HCT116 (cell line): ENCODE data around the gene OLA1. TPM values are rescaled to one million over a fixed set of nuclear protein-coding genes. Genes with fewer than 3 reads are reported as not detected.
A peak's percentile ranks its signal among the peaks of the same experiment; 100 is the strongest.

ENCODE experiments used
- ATAC-seq: fragments of 200-7000 bp; cut with Tn5 transposase; 2 replicates; pipeline ENCODE4 v1.9.1; 2020; ENCODE audit warnings: mild to moderate bottlenecking, moderate library complexity
- BruUV-seq: library from RNA; stranded (reverse); fragments of 400-500 nt; replicated peaks from 2 replicates; lab custom pipeline; 2021; lab: Mats Ljungman, UMichigan
- CTCF ChIA-PET: fragments of 300-600 bp; sonication (Branson Sonifier 250); formaldehyde crosslinking; loops from one replicate; lab custom pipeline; 2021; ENCODE audit warnings: antibody characterized with exemption; lab: Charles Lee
- POLR2A ChIA-PET: fragments of 300-600, 350-600 bp; sonication (Branson Sonifier 250); formaldehyde crosslinking; loops from one replicate; lab custom pipeline; 2021; ENCODE audit warnings: antibody characterized with exemption; lab: Charles Lee
- RAD21 ChIA-PET, 2 experiments: fragments of 300-600 bp; sonication (Branson Sonifier 250); formaldehyde crosslinking; loops; one replicate each; lab custom pipeline; 2023; ENCODE audit warnings: low total read pairs in 2 of 2; ENCODE audit not compliant: uncharacterized antibody in 2 of 2, unreplicated experiment in 2 of 2, low non-redundant PET in 1 of 2; lab: Charles Lee
- DNase-seq: peaks from one replicate; pipeline ENCODE4 v3.0.0-alpha.2; 2010; ENCODE audit warnings: low read depth, low spot score
- H2AFZ ChIP-seq: fragments of 200-600 bp; shearing (Covaris generic), sonication (generic); 2 replicates; pipeline ENCODE4 v1.6.1; 2017; ENCODE audit warnings: low read depth, mixed run types, mixed read lengths, antibody characterized with exemption, low read length; ENCODE audit not compliant: poor library complexity, severe bottlenecking
- H3K27ac ChIP-seq: 2 replicates; pipeline ENCODE4 v1.5.1; 2012; ENCODE audit warnings: low read depth, low read length
- H3K27me3 ChIP-seq: fragments of 200-600 bp; sonication (generic); 2 replicates; pipeline ENCODE4 v1.6.1; 2016; ENCODE audit warnings: mixed run types, low read length, mixed read lengths; ENCODE audit not compliant: insufficient read depth
- H3K36me3 ChIP-seq, 2 experiments: fragments of 200-500 bp in 1 of 2; fragments of 200-600 bp in 1 of 2; sonication (Bioruptor generic) in 1 of 2; sonication (generic) in 1 of 2; 2 replicates each; pipeline versions ENCODE4 v1.5.1 to v1.6.1; 2014 to 2016; ENCODE audit warnings: low read length in 2 of 2, inconsistent platforms in 1 of 2, mixed read lengths in 1 of 2, mixed run types in 1 of 2; ENCODE audit not compliant: insufficient read depth in 2 of 2, control insufficient read depth in 1 of 2
- H3K4me1 ChIP-seq, 2 experiments: fragments of 200-600 bp in 1 of 2; sonication (generic) in 1 of 2; 2 replicates each; pipeline versions ENCODE4 v1.5.1 to v1.6.1; 2012 to 2017; ENCODE audit warnings: low read length in 2 of 2, inconsistent platforms in 1 of 2, mild to moderate bottlenecking in 1 of 2, mixed read lengths in 1 of 2, mixed run types in 1 of 2, moderate library complexity in 1 of 2; ENCODE audit not compliant: insufficient read depth in 2 of 2, control insufficient read depth in 1 of 2
- H3K4me2 ChIP-seq: fragments of 200-600 bp; sonication (generic); 2 replicates; pipeline ENCODE4 v1.6.1; 2017; ENCODE audit warnings: mixed run types, low read length, mixed read lengths
- H3K4me3 ChIP-seq, 2 experiments: fragments of 200-600 bp in 1 of 2; sonication (generic) in 1 of 2; replicated peaks in 1 of 2; 2 replicates each; pipeline ENCODE4 v1.5.1; 2011 to 2016; ENCODE audit warnings: low read length in 2 of 2, control low read depth in 1 of 2, low read depth in 1 of 2, mild to moderate bottlenecking in 1 of 2, mixed read lengths in 1 of 2, mixed run types in 1 of 2
- H3K79me2 ChIP-seq: fragments of 200-600 bp; sonication (generic); 2 replicates; pipeline ENCODE4 v1.6.1; 2017; ENCODE audit warnings: mild to moderate bottlenecking, mixed run types, low read length, moderate library complexity, mixed read lengths; ENCODE audit not compliant: insufficient read depth
- H3K9ac ChIP-seq: fragments of 200-600 bp; sonication (generic); 2 replicates; pipeline ENCODE4 v1.6.1; 2016; ENCODE audit warnings: low read length, mixed read lengths
- H3K9me2 ChIP-seq: fragments of 200-600 bp; sonication (generic), shearing (Covaris generic); 2 replicates; pipeline ENCODE4 v1.6.1; 2017; ENCODE audit warnings: mixed run types, mild to moderate bottlenecking, moderate library complexity; ENCODE audit not compliant: insufficient read depth
- H3K9me3 ChIP-seq, 2 experiments: fragments of 200-500 bp in 1 of 2; fragments of 200-600 bp in 1 of 2; sonication (Bioruptor generic) in 1 of 2; sonication (generic) in 1 of 2; 2 replicates each; pipeline ENCODE4 v1.6.1; 2014 to 2017; ENCODE audit warnings: low read length in 2 of 2, mixed read lengths in 2 of 2, inconsistent platforms in 1 of 2, low read depth in 1 of 2, mild to moderate bottlenecking in 1 of 2, mixed run types in 1 of 2, moderate library complexity in 1 of 2; ENCODE audit not compliant: control insufficient read depth in 1 of 2, insufficient read depth in 1 of 2
- H4K20me1 ChIP-seq: fragments of 200-600 bp; sonication (generic), shearing (Covaris generic); 2 replicates; pipeline ENCODE4 v1.6.1; 2017; ENCODE audit warnings: mixed run types, mild to moderate bottlenecking, moderate library complexity; ENCODE audit not compliant: insufficient read depth
- CBX3 ChIP-seq: IDR thresholded peaks from 2 replicates; pipeline ENCODE4 v1.6.1; 2012; ENCODE audit warnings: low read depth
- CEBPB ChIP-seq: IDR thresholded peaks from 2 replicates; pipeline ENCODE4 v1.6.1; 2012; ENCODE audit warnings: low read depth
- EGR1 ChIP-seq: IDR thresholded peaks from 2 replicates; pipeline ENCODE4 v1.6.1; 2012; ENCODE audit warnings: low read depth
- JUND ChIP-seq: IDR thresholded peaks from 2 replicates; pipeline ENCODE4 v1.6.1; 2012
- RAD21 ChIP-seq: IDR thresholded peaks from 2 replicates; pipeline ENCODE4 v1.6.1; 2012; ENCODE audit warnings: low read depth, mild to moderate bottlenecking
- REST ChIP-seq: IDR thresholded peaks from 2 replicates; pipeline ENCODE4 v1.6.1; 2012; ENCODE audit warnings: low read depth
- SIN3A ChIP-seq: IDR thresholded peaks from 2 replicates; pipeline ENCODE4 v1.6.1; 2012; ENCODE audit warnings: low read depth
- SRF ChIP-seq: IDR thresholded peaks from 2 replicates; pipeline ENCODE4 v1.6.1; 2012; ENCODE audit warnings: low read depth
- TCF7L2 ChIP-seq: IDR thresholded peaks from 2 replicates; pipeline ENCODE4 v1.7.0; 2011; ENCODE audit warnings: borderline replicate concordance, inconsistent platforms; ENCODE audit not compliant: insufficient read depth, insufficient read length; ENCODE audit errors: extremely low read depth
- YY1 ChIP-seq: IDR thresholded peaks from 2 replicates; pipeline ENCODE4 v1.6.1; 2011; ENCODE audit warnings: low read length, low read depth, moderate library complexity, mild to moderate bottlenecking; ENCODE audit not compliant: insufficient replicate concordance; ENCODE audit errors: extremely low read depth
- ZNF274 ChIP-seq: fragments of 200-500 bp; sonication (Bioruptor generic); IDR thresholded peaks from 2 replicates; pipeline ENCODE4 v1.6.1; 2014; ENCODE audit warnings: mild to moderate bottlenecking, low read depth, low read length, inconsistent platforms
- intact Hi-C: fragments of 100-400 bp; cut with micrococcal nuclease; formaldehyde crosslinking; loops from 2 replicates; pipeline ENCODE4 v1.10.0; 2022
- total RNA-seq: library from RNA; stranded (reverse); gene quantifications from one replicate; pipeline ENCODE4 v1.2.1, GENCODE V29; 2021; ENCODE audit not compliant: unreplicated experiment
- TF ChIP-seq, protein P1 (sequence below), 3 experiments: fragments of 200-600 bp in 1 of 3; sonication (generic) in 1 of 3; IDR thresholded peaks in 2 of 3; conservative IDR thresholded peaks in 1 of 3; 2 replicates each; pipeline ENCODE4 v1.5.1; 2012 to 2017; ENCODE audit warnings: low read depth in 2 of 3, low read length in 2 of 3, antibody characterized with exemption in 1 of 3, borderline replicate concordance in 1 of 3, control low read depth in 1 of 3, mild to moderate bottlenecking in 1 of 3, mixed read lengths in 1 of 3, mixed run types in 1 of 3, moderate library complexity in 1 of 3; ENCODE audit not compliant: insufficient read depth in 1 of 3
- TF ChIP-seq, protein P2 (sequence below): IDR thresholded peaks from 2 replicates; pipeline ENCODE4 v1.6.1; 2012
- TF ChIP-seq, protein P3 (sequence below): IDR thresholded peaks from 2 replicates; pipeline ENCODE4 v1.6.1; 2011; ENCODE audit warnings: mild to moderate bottlenecking, low read length, moderate library complexity; ENCODE audit not compliant: insufficient replicate concordance; ENCODE audit errors: extremely low read depth

OLA1 gene
- total RNA-seq, 1 experiment from 2014 or later: 219 TPM

GRCh38 chr2:174121175-174121574 is 127.2 kb downstream of the OLA1 start (continued):
- TF ChIP-seq, protein P1, sequence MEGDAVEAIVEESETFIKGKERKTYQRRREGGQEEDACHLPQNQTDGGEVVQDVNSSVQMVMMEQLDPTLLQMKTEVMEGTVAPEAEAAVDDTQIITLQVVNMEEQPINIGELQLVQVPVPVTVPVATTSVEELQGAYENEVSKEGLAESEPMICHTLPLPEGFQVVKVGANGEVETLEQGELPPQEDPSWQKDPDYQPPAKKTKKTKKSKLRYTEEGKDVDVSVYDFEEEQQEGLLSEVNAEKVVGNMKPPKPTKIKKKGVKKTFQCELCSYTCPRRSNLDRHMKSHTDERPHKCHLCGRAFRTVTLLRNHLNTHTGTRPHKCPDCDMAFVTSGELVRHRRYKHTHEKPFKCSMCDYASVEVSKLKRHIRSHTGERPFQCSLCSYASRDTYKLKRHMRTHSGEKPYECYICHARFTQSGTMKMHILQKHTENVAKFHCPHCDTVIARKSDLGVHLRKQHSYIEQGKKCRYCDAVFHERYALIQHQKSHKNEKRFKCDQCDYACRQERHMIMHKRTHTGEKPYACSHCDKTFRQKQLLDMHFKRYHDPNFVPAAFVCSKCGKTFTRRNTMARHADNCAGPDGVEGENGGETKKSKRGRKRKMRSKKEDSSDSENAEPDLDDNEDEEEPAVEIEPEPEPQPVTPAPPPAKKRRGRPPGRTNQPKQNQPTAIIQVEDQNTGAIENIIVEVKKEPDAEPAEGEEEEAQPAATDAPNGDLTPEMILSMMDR (IDR thresholded peaks at IDR 0.05 in 2 of 3, conservative IDR thresholded peaks at IDR 0.05 in 1 of 3; ENCODE audit: borderline replicate concordance in 1 of 3, insufficient read depth in 1 of 3, low read depth in 2 of 3, low read length in 2 of 3): no peak
- TF ChIP-seq, protein P2, sequence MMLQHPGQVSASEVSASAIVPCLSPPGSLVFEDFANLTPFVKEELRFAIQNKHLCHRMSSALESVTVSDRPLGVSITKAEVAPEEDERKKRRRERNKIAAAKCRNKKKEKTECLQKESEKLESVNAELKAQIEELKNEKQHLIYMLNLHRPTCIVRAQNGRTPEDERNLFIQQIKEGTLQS: peak; percentile 28; the same call in 1 of the 2 replicates
- TF ChIP-seq EGR1: no peak
- TF ChIP-seq JUND: peak; percentile 90
- TF ChIP-seq TCF7L2: peak; percentile 30
- TF ChIP-seq, all 23 proteins: peak for 13

DNA sequence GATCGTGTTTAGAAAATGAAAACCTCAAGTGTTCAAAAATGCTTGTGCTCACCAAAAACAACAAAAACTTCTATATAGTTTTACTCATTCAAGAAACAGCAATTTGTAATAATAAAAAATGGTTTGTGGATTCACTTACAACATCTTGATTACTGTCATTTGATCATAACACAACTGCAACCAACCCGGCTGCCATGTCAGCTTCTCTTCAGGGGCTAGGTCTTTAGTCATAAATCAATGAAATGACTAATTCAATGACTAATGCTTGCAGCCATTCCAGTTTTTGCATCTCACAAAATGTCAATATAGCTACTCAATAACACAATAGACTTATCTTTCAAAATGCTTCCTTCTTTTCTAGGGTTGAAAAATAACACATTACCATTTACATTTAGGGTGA is 128.0 kb downstream of the OLA1 start:
- H3K9me3 ChIP-seq: no peaks in the 10 kb centered on the region
- H3K4me1 ChIP-seq: peaks cover 86% of the 10 kb centered on the region in 2 experiments
- no TSS peak for BruUV-seq
- H3K4me3 ChIP-seq: peak overlapping the region; percentile 12 to 48
- ChIA-PET RAD21 (interaction anchor here in 1 of 2 experiments (1.3 kb wide), 1 partner anchor 221 kb away, joined by 7 read pairs; no protein-coding TSS in a partner anchor), POLR2A (interaction anchor here (1.0 to 1.5 kb wide), 2 partner anchors 53 to 129 kb away, joined by 3 to 4 read pairs; partner anchors contain the start of gene OLA1), CTCF (interaction anchor here (1.2 kb wide), 1 partner anchor 221 kb away, joined by 4 read pairs; no protein-coding TSS in a partner anchor)
- no peaks in the 10 kb centered on the region for H3K27me3 ChIP-seq
- intact Hi-C loops: loop anchor here (2.0 to 5.0 kb wide), 2 partner anchors 128 to 158 kb away; partner anchors contain the start of gene OLA1
- H4K20me1 ChIP-seq: no peaks in the 10 kb centered on the region
- peaks cover 47% of the 10 kb centered on the region for H3K79me2 ChIP-seq
- H3K4me2 ChIP-seq: peak overlapping the region; percentile 79
- H3K9ac ChIP-seq: peak overlapping the region; percentile 55
- H3K36me3 ChIP-seq: peaks cover 0 to 12% of the 10 kb centered on the region in 2 experiments; a peak in 1 of 4 replicates
- no peaks in the 10 kb centered on the region for H3K9me2 ChIP-seq
- DNase-seq: peak; percentile 82
- H3K27ac ChIP-seq: peak overlapping the region; percentile 89
- no peak overlapping the region for H2AFZ ChIP-seq
- ATAC-seq: no peak
- TF ChIP-seq RAD21: peak; percentile 8; the same call in 1 of the 2 replicates
- TF ChIP-seq ZNF274: no peak
- TF ChIP-seq TCF7L2: no peak
- TF ChIP-seq YY1: peak; percentile 81
- TF ChIP-seq JUND: peak; percentile 97
- TF ChIP-seq, protein P3, sequence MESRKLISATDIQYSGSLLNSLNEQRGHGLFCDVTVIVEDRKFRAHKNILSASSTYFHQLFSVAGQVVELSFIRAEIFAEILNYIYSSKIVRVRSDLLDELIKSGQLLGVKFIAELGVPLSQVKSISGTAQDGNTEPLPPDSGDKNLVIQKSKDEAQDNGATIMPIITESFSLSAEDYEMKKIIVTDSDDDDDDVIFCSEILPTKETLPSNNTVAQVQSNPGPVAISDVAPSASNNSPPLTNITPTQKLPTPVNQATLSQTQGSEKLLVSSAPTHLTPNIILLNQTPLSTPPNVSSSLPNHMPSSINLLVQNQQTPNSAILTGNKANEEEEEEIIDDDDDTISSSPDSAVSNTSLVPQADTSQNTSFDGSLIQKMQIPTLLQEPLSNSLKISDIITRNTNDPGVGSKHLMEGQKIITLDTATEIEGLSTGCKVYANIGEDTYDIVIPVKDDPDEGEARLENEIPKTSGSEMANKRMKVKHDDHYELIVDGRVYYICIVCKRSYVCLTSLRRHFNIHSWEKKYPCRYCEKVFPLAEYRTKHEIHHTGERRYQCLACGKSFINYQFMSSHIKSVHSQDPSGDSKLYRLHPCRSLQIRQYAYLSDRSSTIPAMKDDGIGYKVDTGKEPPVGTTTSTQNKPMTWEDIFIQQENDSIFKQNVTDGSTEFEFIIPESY: peak; percentile 23
- peak; percentile 75 for TF ChIP-seq CEBPB
- peak; percentile 69 for TF ChIP-seq SIN3A
- peak; percentile 79 for TF ChIP-seq SRF
- peak; percentile 71 for TF ChIP-seq CBX3
- no peak for TF ChIP-seq REST
